ENCODE data around the gene SIX5.
"Not testable (repeated sequence)": the region's sequence is repeated elsewhere in the genome, so short reads cannot be mapped to it uniquely, and the experiment has no call there.

SIX5 gene

DNA sequence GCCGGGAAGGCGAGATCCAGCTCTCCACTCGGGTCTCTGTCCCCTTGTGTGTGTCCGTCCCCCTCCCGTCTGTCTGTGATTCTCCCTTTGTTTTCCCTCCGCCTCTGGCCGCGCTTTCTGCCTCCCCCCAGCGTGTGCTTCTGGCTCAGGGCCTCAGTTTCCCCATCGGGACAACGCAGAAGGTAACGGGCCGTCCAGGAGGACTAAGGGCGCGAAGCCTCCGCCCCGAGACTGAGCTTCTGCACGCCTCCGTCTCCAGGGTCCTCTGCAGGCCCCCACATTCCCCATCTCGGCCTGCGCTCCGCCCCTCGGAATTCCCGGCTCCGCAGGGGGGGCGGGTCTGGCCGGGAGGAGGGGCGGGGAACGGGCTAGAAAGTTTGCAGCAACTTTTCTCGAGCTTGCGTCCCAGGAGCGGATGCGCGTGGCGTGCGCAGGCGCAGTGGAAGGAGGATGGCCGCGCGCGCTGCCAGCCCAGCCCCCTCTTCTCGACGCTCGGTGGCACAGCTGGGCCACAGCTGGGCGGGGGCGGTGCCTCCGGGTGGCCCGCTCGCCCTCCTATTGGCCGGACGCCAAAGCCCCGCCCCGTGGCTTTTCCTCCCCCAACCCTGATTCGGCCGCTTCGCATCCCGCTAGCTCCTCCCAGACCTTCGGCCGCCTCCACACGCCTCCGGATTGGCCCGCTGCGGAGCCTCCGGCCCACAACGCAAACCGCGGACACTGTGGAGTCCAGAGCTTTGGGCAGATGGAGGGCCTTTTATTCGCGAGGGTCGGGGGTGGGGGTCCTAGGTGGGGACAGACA is at the start of gene SIX5:
TSS of gene SIX5 (minus strand) at position 269 of the 799 bp plus-strand sequence. CDS start 408 bp downstream, outside the sequence.
- DNase-seq (ENCODE audit: low spot score) = peak; percentile 99

DNA sequence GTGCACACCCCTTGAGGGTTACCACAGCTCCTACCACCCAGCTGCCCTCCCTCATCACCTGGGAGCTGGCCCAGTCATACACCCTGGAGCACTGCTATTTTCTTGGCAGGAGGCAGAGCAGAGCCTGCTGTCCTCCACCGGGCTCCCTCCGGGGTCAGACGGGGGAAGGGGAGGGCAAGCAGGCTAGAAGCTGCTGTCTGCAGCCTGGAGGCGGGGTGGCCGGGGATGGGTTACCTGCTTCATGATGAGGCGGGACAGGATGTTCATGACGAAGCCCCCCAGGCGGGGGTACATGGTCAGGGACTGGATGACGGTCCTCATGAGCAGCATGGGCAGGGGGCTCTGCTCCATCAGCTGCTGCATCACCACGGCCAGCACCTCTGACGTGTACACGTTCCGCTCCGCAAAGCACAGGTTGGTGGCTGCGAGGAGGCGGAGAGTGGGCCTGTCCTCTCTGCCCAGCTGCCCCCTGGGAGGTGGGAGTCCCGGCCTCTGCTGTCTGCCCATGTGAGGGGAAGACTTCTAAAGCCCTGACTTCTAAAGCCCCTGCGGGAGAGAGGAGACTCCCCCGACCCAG is 48.8 kb upstream of the SIX5 start:
- DNase-seq (ENCODE audit: low spot score) = peak; percentile 16

DNA sequence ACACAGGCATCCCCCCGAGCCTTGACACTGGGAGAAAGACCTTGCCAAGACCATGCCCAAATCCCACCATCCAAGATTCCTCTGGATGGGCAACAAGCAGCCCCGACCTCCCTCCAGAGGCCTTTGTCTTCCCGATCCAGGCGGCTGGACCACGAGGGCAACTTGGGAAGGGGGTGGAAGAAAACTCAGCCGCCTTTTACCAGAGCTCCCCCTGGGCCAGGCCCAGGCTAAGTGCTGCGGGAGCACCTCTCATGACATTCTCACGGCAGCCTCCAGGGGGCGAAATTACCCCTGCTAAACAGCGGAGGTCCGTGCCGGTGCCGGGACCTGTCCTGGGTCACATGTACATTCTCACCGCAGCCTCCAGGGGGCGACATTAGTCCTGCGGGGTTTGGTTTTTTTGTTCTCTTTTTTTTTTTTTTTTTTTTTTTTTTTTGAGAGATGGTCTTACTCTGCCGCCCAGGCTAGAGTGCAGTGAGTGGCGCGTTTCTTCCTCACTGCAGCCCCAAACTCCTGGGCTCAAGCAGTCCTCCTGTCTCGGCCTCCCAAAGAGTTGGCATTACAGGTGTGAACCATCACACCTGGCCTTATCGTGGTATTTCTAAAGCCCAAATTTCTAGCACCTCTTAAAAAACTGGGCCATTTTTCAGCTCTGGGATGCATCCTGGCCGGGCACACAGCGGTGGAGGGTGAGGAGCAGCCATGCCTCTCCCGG is 48.1 kb upstream of the SIX5 start:
- peak; percentile 91 for DNase-seq (ENCODE audit: low spot score)

DNA sequence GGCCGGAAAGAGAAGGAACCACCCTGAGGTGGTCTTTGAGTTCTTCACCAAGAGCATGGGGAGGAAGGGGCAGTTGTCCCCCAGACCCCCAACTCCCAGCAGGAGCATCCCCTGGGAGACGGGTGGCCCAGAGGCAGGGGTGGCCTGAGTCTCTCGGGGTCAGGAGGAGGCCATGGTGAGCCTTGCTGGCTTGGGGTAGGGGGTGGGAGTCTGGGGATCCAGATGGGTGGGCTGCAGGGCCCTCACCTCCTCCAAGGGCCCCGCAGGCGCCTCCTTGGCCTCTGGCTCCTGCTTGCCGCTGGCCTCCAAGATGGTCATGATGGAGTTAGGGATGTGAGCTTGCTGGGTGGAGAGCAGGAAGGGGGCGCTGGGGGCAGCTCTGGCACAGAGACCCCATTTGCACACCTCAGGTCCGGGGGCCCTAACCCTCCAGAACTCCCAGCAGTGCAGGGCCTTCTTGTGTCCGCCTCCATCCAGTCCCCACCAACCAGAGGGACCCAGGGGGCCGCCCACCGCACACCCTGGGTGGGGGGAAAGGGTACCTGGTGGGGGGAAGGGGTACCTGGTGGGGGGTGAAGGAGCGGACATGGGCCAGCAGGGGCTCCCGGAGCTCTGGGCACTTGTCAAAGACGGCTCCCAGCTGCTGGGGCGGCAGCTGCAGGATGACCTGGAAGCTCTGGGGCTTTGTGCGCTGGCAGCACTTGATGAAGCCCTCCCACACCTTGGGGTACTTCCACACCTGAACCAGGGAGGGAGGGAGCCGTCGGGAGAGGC is 47.4 kb upstream of the SIX5 start:
- no peak for DNase-seq (ENCODE audit: low spot score)

DNA sequence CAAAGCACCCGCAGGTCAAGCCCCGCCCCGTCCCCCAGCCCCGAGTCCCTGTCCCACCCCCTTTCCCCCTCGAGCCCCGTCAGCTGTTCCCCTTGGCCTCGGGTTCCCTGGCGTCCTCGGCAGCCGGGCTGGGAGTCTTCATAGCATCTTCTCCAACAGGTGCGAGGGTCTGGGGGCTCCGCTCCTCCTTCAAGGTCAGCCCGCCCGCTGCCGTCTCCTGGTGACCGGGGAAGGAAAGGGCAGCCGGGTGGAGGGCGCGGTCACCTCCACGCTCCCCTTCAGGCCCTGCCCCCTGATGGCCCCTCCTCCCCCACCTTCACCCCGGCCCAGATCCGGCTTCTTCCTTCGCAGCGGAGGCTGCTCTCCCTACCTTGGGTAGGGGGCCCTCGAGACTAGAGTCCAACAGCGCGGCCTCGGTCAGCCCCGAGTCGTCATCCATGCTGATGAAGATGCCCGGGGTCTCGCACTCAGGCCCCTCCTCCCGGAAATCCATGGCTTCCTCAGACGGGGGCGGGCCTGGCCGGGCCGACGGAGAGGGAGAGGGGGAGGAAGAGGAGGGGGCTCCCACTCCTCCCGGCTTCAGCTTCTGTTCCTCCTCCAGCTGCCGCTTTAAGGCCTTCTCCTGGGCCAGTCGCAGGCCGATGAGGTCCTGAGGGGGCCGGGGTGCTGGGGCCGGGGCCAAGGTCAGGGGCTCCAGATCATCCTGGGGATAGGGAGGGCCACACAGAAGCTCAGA is 46.6 kb upstream of the SIX5 start:
- no peak for DNase-seq (ENCODE audit: low spot score)

DNA sequence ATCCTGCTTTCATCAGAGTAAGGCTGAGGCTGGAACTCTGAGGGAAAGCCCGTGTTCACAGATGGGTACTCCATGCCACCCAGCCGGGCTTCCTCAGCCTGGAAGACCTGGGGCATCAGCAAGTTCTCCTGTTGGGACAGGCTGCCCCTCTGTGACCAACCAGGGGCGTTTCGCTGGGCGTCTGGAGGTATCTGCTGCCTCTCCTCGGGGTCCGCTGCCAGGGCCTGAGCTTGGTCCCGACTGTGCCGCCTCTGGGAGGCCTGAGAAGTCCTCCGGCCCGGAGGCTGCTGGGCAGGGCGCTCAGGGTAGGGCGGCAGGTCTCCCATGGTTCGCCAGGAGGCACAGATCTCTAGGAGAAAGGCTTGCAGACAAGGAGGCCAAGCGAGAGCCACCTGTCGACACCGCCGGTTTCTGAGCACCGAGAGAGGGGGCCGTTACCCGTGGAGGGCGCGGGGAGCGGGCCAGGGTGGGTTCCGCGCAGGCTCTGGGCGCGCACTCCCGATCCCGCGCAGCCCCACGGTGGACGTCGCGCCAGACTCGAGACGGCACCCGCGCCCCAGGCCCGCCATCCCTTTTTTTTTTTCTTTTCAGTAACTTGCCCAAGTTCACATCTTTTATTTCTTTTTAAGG is 45.9 kb upstream of the SIX5 start, which contains the start of gene RSPH6A:
TSS of gene RSPH6A (minus strand) at position 458 of the 630 bp plus-strand sequence. CDS start at position 326, 132 bp downstream.
- no peak for DNase-seq (ENCODE audit: low spot score)

DNA sequence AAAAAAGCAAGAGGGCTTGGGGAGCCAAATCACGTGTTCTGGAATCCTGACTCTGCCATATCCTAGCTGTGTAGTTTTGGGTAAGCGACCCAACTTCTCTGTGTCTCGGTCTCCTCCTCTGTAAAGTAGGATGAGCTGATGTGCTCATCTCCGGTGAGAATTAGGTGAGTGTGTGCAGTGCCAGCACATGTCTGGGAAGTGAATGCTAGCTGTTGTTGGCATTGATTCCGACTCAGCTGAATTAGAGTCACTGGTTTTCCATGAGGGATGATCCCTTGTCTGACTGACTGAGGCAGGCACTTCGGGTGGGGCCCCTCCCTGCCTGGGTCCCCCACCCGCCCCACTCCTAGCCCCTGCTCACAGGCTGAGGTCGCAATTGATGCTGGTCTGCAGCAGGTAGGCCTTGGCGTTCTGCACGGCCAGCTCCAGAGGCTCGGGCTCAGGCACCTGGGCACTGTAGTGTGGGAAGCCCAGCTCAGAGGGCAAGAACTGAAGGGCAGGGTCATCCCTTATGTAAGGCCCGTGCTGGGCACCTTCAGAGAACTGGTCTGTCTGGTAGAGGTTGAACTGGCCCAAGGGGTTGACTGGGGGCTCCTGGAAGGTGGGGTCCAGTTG is 45.2 kb upstream of the SIX5 start:
- DNase-seq (ENCODE audit: low spot score) = no peak

DNA sequence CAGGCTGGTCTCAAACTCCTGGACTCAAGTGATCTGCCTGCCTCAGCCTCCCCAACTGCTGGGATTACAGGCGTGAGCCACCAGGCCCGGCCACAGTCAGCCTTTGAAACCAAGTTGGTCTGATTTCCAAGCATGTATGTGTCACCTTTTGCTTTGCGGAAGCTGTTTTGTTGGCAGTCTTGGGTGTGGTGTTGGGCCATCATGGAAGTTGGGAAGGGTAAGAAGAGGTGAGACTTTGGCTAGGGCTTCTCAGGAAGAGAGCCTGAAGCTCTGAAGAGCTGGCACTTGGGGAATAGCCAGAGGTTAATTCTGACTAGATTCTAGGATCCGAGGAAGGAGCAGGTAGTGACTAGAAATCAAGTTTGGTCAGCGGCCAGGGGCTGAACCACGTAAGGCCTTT is 43.2 kb upstream of the SIX5 start:
- DNase-seq (ENCODE audit: low spot score) = no peak

DNA sequence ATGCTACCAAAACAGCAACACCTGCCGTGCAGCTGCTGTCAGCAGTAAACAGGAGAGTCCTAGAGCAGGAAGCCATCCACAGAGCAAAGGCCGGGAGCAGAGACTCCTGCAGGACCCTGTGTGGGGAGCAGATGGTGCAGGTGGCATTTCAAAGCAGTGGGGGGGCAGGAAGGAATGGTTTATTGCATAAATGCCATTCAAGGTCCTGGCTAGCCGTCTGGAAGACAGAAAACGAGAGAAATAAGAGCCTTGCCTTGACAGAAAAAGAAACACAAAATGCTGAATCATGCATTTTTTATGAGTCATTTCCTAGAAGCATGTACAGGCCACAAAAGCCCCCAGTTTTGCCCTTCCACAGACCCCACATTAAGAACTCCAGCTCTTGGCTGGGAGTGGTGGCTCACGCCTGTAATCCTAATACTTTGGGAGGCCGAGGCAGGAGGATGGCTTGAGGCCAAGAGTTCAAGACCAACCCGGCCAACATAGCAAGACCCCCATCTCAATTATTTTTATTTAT is 40.6 kb upstream of the SIX5 start:
- DNase-seq (ENCODE audit: low spot score) = peak; percentile 78

DNA sequence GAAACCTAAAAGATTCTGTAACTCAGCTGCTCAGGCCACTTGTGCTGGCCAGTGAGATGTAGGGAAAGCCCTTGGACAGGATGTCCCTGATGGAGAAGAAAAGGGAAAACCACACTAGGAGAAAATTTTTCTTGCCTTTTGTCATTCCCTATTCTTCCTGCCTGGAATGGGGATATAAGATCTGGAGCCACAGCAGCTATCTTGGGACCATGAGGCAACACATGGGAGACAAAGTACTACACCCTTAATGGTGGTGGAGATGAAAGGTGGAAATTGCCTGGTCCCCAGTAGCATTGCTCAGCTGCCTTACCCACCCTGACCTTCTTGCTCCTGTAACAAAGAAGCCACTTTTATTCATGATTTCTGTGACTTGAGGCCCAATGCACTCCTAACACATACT is 36.7 kb upstream of the SIX5 start:
- no peak for DNase-seq (ENCODE audit: low spot score)

DNA sequence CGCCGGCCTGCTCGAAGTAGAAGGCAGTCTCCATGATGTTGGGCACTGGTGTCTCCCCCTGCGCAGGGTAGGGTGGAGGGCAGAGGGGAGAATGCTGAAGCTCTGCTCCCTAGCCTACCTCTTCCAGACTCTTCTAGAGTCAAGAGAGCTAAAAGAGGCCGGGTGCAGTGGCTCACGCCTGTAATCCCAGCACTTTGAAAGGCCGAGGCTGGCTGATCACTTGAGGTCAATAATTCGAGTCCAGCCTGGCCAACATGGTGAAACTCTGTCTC is 35.8 kb upstream of the SIX5 start:
- no peak for DNase-seq (ENCODE audit: low spot score)

DNA sequence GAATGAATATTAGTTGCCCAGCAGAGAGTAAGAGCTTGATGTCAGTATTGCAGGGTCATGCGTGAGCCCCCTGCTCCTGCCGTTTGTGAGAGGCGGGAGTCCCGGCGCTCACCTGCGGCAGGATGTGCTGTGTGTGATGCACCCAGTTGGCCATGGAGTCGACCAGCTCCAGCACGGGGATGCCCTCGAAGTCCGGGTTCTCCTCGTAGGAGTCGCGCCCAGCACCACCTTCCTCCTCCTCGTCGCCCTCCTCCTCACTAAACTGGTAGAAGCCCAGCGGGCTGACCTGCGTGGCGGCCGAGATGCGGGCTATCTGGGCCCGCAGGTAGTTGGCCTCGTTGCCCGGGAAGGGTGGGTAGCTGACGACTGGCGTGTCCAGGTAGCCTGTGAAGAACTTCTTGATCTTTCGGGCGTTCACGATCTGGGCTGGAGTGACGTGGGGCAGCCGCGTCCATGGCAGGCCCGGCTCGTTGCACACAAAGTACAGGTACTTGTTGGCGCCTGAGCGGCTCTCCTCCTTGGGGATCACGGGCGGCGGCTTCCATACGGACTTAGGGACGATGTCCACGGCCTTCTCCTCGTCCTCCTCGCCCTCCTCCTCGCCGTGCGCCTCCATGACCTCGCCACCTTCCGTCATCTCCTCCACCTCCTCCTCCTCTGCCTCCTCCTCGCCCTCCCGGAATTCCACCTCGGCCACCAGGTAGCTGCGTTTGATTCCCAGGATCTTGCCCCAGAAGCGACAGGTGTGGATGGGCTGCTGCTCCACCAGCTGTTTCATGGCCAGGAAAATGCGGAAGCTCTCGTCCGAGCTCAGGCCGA is 35.3 kb upstream of the SIX5 start:
- DNase-seq (ENCODE audit: low spot score) = no peak

DNA sequence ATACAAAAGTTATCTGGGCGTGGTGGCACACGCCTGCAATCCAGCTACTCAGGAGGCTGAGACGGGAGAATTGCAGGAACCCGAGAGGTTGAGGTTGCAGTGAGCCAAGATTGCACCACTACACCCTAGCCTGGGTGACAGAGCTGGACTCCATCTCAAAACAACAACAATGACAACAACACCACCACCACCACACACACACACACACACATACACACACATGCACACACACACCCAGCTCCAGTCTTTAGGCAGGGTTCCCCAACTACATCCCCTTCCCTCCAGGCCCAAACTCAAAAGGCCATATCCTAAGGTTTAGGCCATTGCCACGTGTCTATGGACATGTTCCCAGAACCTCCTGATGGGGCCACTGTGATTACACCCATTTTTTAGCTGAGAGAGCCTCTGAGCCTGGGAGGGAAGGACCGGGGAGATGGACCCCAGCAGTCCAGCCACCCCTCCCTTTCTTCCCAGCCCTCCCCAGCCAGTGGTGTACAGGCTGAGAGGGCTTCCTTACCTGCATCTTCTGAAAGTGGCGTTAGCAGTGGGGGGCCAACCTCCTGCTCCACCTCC is 32.6 kb upstream of the SIX5 start:
- DNase-seq (ENCODE audit: low spot score) = no peak

DNA sequence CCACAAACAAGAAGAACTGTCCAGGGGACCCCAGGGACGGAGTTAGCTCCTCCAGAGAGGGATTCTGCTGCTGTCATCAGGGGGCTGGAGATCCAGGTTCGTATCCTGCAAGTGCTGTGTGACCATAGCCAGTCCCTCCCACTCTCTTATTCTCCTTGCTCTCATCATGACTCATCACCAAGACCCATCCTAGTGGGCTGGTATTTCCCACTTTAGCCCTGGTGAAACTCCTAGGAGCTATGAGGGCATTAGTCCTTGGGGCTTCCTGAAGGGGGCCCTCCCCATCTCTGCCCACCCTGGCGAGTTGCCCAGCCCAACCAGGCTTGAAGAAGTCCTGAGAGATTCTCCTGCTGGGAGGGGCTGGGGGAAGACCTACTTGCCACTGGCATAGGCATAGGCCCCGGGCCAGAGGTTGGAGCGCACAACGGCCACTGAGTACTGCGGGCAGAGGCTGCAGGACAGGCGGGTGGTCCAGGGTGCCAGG is 31.1 kb upstream of the SIX5 start:
- DNase-seq (ENCODE audit: low spot score) = peak; percentile 85

DNA sequence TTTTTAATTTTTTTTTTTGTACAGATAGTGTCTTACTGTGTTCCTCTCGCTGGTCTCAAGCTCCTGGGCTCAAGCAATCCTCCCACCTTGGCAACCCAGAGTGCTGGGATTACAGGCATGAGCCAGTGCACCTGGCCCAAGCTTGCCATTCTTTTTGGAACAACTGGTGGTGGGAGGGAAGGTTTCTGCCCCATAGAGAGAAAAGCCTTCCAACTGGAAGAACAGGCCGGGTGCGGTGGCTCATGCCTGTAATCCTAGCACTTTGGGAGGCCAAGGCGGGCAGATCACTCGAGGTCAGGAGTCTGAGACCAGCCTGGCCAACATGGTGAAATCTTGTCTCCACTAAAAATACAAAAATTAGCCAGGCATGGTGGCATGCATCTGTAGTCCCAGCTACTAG is 30.5 kb upstream of the SIX5 start:
- not testable (repeated sequence) for DNase-seq (ENCODE audit: low spot score)

DNA sequence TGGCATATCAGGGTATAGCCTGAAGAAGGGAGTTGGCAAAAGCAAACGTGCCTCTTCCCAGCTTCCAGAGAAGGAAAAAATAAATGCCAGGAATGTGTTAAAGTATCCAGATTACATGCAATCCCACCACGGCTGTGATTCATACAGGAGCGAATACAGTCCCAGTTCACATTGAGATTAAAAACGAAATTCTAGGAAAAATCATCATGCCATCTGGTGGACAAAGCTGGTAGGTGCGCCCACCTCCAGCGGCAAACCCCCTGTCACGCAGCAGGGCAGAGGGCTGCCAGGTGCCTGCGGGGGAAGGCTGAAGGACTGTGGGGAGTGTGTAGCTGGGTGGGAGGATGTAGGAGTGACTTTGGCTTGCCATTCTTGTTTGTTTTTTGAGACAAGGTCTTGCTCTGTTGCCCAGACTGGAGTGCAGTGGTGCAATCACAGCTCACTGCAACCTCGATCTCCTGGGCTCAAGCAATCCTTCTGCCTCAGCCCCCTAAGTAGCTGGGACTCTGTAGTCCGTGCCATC is 30.0 kb upstream of the SIX5 start:
- peak; percentile 73 for DNase-seq (ENCODE audit: low spot score)

DNA sequence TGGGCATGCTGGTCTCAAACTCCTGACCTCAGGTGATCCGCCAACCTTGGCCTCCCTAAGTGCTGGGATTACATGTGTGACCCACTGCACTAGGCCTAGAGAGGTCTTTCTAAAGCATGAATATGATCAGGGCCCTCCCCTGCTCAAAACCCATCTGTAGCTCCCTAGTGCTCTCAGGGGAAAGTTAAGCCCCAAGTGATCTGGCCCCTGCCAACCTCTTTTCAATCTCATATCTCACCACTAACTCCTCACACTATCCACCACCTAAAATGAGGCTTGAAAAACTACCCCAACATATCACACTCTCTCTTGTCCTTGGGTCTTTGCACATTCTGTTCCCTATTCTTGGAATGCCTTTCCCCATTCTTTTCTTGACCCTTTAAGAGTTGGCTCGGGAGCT is 25.6 kb upstream of the SIX5 start:
- no peak for DNase-seq (ENCODE audit: low spot score)

DNA sequence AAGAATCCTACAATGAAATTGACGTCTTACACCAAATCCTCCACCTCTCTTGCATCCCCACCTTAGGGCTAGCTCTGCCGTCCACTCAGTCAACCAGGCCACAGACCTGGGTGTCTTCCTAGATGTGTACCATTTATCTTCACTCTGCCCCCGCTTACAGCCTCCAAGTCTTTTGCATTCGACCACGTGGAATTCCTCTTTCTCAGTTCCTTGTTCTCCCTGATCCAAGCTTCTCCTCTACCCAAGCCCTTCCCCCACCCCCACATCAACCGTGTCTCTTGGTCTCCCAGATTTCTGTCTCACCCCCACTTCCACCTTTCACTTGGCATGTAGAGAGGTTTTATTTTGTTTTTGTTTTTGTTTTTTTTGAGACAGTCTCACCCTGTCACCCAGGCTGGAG is 24.8 kb upstream of the SIX5 start:
- no peak for DNase-seq (ENCODE audit: low spot score)

DNA sequence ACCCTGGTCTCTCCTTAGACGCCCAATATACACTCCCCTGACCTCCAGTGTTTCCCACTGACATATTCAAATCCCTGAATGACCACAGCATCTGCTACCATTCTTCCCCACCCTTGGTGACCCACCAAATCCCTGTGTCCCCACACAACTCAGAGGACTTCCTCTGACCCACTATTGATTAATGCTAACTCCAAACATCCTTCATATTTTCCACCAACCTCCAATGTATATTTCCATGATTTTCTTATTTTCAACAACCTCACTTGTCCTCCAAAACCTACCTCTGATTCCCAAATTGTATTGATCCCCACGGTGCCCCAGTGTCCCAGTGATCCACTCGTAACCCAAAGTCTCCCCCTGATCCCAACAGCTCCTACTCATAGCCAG is 24.1 kb upstream of the SIX5 start:
- no peak for DNase-seq (ENCODE audit: low spot score)

All from kidney tubule cell (primary cell).